HG02759 (cell line): Measurements from ENCODE around the gene CDCA7.
"Not testable (repeated sequence)": the region's sequence is repeated elsewhere in the genome, so short reads cannot be mapped to it uniquely, and the experiment has no call there.

Experiments used
- ATAC-seq: cut with Tn5 transposase; IDR thresholded peaks from one replicate; pipeline ENCODE4 v1.9.1; 2021; ENCODE audit warnings: mild to moderate bottlenecking, moderate library complexity; ENCODE audit not compliant: unreplicated experiment

Gene CDCA7

GRCh38 chr2:173354582-173355131, at the start of gene CDCA7:
Gene CDCA7, plus strand, starts transcription at chr2:173354872. Its CDS starts 92 bp downstream, at chr2:173354964.
- ATAC-seq = peak; percentile 72

GRCh38 chr2:173305303-173305702, 49.4 kb upstream of the CDCA7 start:
- ATAC-seq = no peak

- ATAC-seq = peak; percentile 96
These were observed 47.4 kb upstream of the CDCA7 start for GRCh38 chr2:173307293-173307692.

GRCh38 chr2:173309370-173309769, 45.3 kb upstream of the CDCA7 start:
- ATAC-seq = not testable (repeated sequence)

- no peak for ATAC-seq
These were observed 42.6 kb upstream of the CDCA7 start for GRCh38 chr2:173311844-173312606.

- no peak for ATAC-seq
These were observed 31.3 kb upstream of the CDCA7 start for GRCh38 chr2:173323371-173323770.

GRCh38 chr2:173326806-173327205, 27.9 kb upstream of the CDCA7 start:
- no peak for ATAC-seq

GRCh38 chr2:173327421-173327820, 27.3 kb upstream of the CDCA7 start:
- ATAC-seq = no peak

GRCh38 chr2:173333003-173333402, 21.7 kb upstream of the CDCA7 start:
- ATAC-seq = not testable (repeated sequence)

GRCh38 chr2:173339807-173340206, 14.9 kb upstream of the CDCA7 start:
- no peak for ATAC-seq

- no peak for ATAC-seq
These were observed 10.8 kb upstream of the CDCA7 start for GRCh38 chr2:173343921-173344320.

GRCh38 chr2:173346035-173346434, 8.6 kb upstream of the CDCA7 start:
- no peak for ATAC-seq

- ATAC-seq = peak; percentile 74
These were observed 7.1 kb upstream of the CDCA7 start for GRCh38 chr2:173347305-173348168.

- peak; percentile 50 for ATAC-seq
These were observed 5.4 kb upstream of the CDCA7 start for GRCh38 chr2:173349287-173349686.

- no peak for ATAC-seq
These were observed 4.3 kb upstream of the CDCA7 start for GRCh38 chr2:173350383-173350782.

- ATAC-seq = no peak
These were observed 2.8 kb upstream of the CDCA7 start for GRCh38 chr2:173351879-173352278.

GRCh38 chr2:173353556-173353955, 1.1 kb upstream of the CDCA7 start:
- ATAC-seq = no peak

- ATAC-seq = peak; percentile 58
These were observed 545 bp upstream of the CDCA7 start for GRCh38 chr2:173354073-173354581.

GRCh38 chr2:173355132-173355865, 627 bp downstream of the CDCA7 start:
- ATAC-seq = peak; percentile 29

GRCh38 chr2:173355866-173356508, 1.3 kb downstream of the CDCA7 start:
- peak; percentile 7 for ATAC-seq
